ENCODE data around the gene PCED1B. TPM values are rescaled to one million over a fixed set of nuclear protein-coding genes. Genes with fewer than 3 reads are reported as not detected.

PCED1B gene
- total and polyA plus RNA-seq, 2 donors (not counting 1 experiment from before 2014, with no cell fraction given): 0.33 to 0.83 TPM

DNA sequence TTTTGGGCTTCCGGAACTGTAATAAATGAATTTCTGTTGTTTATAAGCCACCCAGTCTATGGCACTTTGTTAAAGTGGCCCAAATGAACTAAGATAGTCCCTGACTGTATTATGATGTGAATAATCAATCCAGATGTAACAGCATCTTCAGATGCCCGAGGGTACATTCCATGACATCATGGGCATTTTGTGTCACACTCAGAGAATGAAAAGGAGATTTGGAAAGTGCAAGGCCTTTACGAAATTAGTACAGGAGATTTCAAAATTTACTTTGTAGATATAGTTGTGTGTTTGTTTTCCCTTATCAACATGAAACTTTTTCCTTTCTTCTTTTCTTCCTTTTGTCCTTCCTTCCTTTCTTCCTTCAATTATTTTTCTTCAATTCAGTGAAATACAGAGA, 54.6 kb downstream of the PCED1B start:
- no peak for DNase-seq (ENCODE audit: low read depth in 2 of 2)
- TF ChIP-seq CTCF (conservative IDR thresholded peaks at IDR 0.05 in 1 of 2, IDR thresholded peaks at IDR 0.05 in 1 of 2; ENCODE audit: low read depth in 1 of 2, low read length in 2 of 2): no peak
- TF ChIP-seq EZH2 (IDR thresholded peaks at IDR 0.05; ENCODE audit: low read length, missing control alignments): no peak

DNA sequence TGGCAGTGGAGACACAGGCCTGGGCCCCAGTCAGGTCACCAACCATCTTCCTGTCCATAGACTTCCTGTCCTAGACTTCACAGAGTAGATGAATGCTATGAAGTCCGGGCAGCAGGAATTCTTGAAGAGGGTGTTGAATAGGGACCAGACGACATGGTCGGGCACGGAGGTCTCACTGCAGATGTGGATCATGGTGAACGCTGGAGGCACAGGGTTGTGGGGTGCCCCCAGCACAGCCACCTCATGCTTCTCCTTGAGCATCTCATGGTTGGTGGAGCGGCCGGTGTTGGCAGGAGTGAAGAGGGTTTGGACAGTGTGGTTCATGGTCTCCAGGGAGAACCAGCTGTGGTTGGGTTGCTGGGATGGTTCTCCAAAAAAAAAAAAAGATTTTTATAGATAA, 56.2 kb downstream of the PCED1B start:
- Histone ChIP-seq H3K4me1 (ENCODE audit: control insufficient read depth, extremely low read depth, insufficient read depth, low read length) (no peaks in the 10 kb centered on the region), H3K79me2 (ENCODE audit: control insufficient read depth, insufficient read depth, low read length) (no peaks in the 10 kb centered on the region), H3K4me2 (ENCODE audit: extremely low read depth, insufficient read depth, low read length) (no peak overlapping the region), H4K20me1 (ENCODE audit: control insufficient read depth, extremely low read depth, insufficient read depth, low read length) (no peaks in the 10 kb centered on the region), H3K4me3 (replicated peaks in 1 of 4; ENCODE audit: control extremely low read depth in 1 of 4, insufficient read depth in 1 of 4, low read depth in 3 of 4, low read length in 4 of 4) (no peak overlapping the region), H3K27me3 (ENCODE audit: control insufficient read depth, insufficient read depth, low read length) (no peaks in the 10 kb centered on the region), H3K9me3 (ENCODE audit: control insufficient read depth, insufficient read depth, low read depth, low read length) (no peaks in the 10 kb centered on the region), H3K9ac (ENCODE audit: insufficient read depth, low read length) (no peak overlapping the region), H2AFZ (ENCODE audit: low read length) (no peak overlapping the region), H3K36me3 (ENCODE audit: control insufficient read depth, insufficient read depth, low read length) (no peaks in the 10 kb centered on the region), H3K27ac (ENCODE audit: insufficient read depth, low read length) (no peak overlapping the region)
- TF ChIP-seq CTCF (conservative IDR thresholded peaks at IDR 0.05 in 1 of 2, IDR thresholded peaks at IDR 0.05 in 1 of 2; ENCODE audit: low read depth in 1 of 2, low read length in 2 of 2) (no peak), EZH2 (IDR thresholded peaks at IDR 0.05; ENCODE audit: low read length, missing control alignments) (no peak)
- no peak for DNase-seq (ENCODE audit: low read depth in 2 of 2)

More for the DNA sequence above, 54.6 kb downstream of the PCED1B start:
- Histone ChIP-seq H3K27ac (ENCODE audit: insufficient read depth, low read length) (no peak overlapping the region), H3K9ac (ENCODE audit: insufficient read depth, low read length) (no peak overlapping the region), H3K9me3 (ENCODE audit: control insufficient read depth, insufficient read depth, low read depth, low read length) (no peaks in the 10 kb centered on the region), H3K36me3 (ENCODE audit: control insufficient read depth, insufficient read depth, low read length) (no peaks in the 10 kb centered on the region), H3K4me2 (ENCODE audit: extremely low read depth, insufficient read depth, low read length) (no peak overlapping the region), H3K79me2 (ENCODE audit: control insufficient read depth, insufficient read depth, low read length) (no peaks in the 10 kb centered on the region), H3K4me1 (ENCODE audit: control insufficient read depth, extremely low read depth, insufficient read depth, low read length) (no peaks in the 10 kb centered on the region), H3K27me3 (ENCODE audit: control insufficient read depth, insufficient read depth, low read length) (no peaks in the 10 kb centered on the region), H3K4me3 (replicated peaks in 1 of 4; ENCODE audit: control extremely low read depth in 1 of 4, insufficient read depth in 1 of 4, low read depth in 3 of 4, low read length in 4 of 4) (no peak overlapping the region), H2AFZ (ENCODE audit: low read length) (no peak overlapping the region), H4K20me1 (ENCODE audit: control insufficient read depth, extremely low read depth, insufficient read depth, low read length) (no peaks in the 10 kb centered on the region)

GRCh38 chr12:47139000-47139681, 59.7 kb downstream of the PCED1B start:
- no peaks in the 10 kb centered on the region for H4K20me1 ChIP-seq (ENCODE audit: control insufficient read depth, extremely low read depth, insufficient read depth, low read length)
- no peak overlapping the region for H2AFZ ChIP-seq (ENCODE audit: low read length)
- H3K79me2 ChIP-seq (ENCODE audit: control insufficient read depth, insufficient read depth, low read length): no peaks in the 10 kb centered on the region
- H3K9ac ChIP-seq (ENCODE audit: insufficient read depth, low read length): no peak overlapping the region
- H3K4me3 ChIP-seq (replicated peaks in 1 of 4; ENCODE audit: control extremely low read depth in 1 of 4, insufficient read depth in 1 of 4, low read depth in 3 of 4, low read length in 4 of 4): no peak overlapping the region
- H3K4me2 ChIP-seq (ENCODE audit: extremely low read depth, insufficient read depth, low read length): no peak overlapping the region
- no peak for DNase-seq (ENCODE audit: low read depth in 2 of 2)
- no peaks in the 10 kb centered on the region for H3K4me1 ChIP-seq (ENCODE audit: control insufficient read depth, extremely low read depth, insufficient read depth, low read length)
- H3K9me3 ChIP-seq (ENCODE audit: control insufficient read depth, insufficient read depth, low read depth, low read length): no peaks in the 10 kb centered on the region
- H3K36me3 ChIP-seq (ENCODE audit: control insufficient read depth, insufficient read depth, low read length): no peaks in the 10 kb centered on the region
- TF ChIP-seq EZH2 (IDR thresholded peaks at IDR 0.05; ENCODE audit: low read length, missing control alignments): no peak
- TF ChIP-seq CTCF (conservative IDR thresholded peaks at IDR 0.05 in 1 of 2, IDR thresholded peaks at IDR 0.05 in 1 of 2; ENCODE audit: low read depth in 1 of 2, low read length in 2 of 2): no peak
- H3K27ac ChIP-seq (ENCODE audit: insufficient read depth, low read length): no peak overlapping the region
- H3K27me3 ChIP-seq (ENCODE audit: control insufficient read depth, insufficient read depth, low read length): no peaks in the 10 kb centered on the region

Data from fibroblast of lung (primary cell).